IMR-90 (cell line): ENCODE results near the gene DMXL1. TPM values are rescaled to one million over a fixed set of nuclear protein-coding genes. Genes with fewer than 3 reads are reported as not detected.

Experiments used
- ATAC-seq: fragments of 200-7000 bp; cut with Tn5 transposase; 2 replicates; pipeline ENCODE4 v1.9.1; 2020; ENCODE audit warnings: low read depth, mild to moderate bottlenecking, moderate library complexity
- BruUV-seq: library from RNA; stranded (reverse); fragments of 400-500 nt; replicated peaks from 2 replicates; lab custom pipeline; 2021; lab: Mats Ljungman, UMichigan
- CTCF ChIA-PET: fragments of 300-600 bp; formaldehyde crosslinking; extraction: SDS; loops from one replicate; lab custom pipeline; 2021; ENCODE audit warnings: antibody characterized with exemption; lab: Yijun Ruan, JAX
- POLR2A ChIA-PET: fragments of 300-600 bp; sonication (Branson Sonifier 250); formaldehyde crosslinking; loops from one replicate; lab custom pipeline; 2022; ENCODE audit warnings: antibody characterized with exemption; ENCODE audit not compliant: unreplicated experiment; lab: Charles Lee
- DNase-seq: peaks from one replicate; pipeline ENCODE4 v3.0.0; 2013
- H2AFZ ChIP-seq: replicated peaks from 2 replicates; pipeline ENCODE3; 2013; ENCODE audit warnings: low read length, mild to moderate bottlenecking; ENCODE audit not compliant: poor library complexity
- H2AK5ac ChIP-seq: 2 replicates; pipeline ENCODE4 v1.6.1; 2013; ENCODE audit warnings: low read depth, low read length, inconsistent platforms
- H2AK9ac ChIP-seq: replicated peaks from 2 replicates; pipeline ENCODE3; 2013; ENCODE audit warnings: mild to moderate bottlenecking, low read depth, low read length, moderate library complexity; ENCODE audit not compliant: poor library complexity
- H2BK120ac ChIP-seq: 2 replicates; pipeline ENCODE4 v1.6.1; 2013; ENCODE audit warnings: low read depth, low read length, inconsistent platforms
- H2BK15ac ChIP-seq: 3 replicates; pipeline ENCODE4 v1.6.1; 2013; ENCODE audit warnings: low read depth, low read length, inconsistent platforms
- H2BK20ac ChIP-seq: 2 replicates; pipeline ENCODE4 v1.6.1; 2013; ENCODE audit warnings: low read depth, mild to moderate bottlenecking, inconsistent platforms, low read length, moderate library complexity
- H2BK5ac ChIP-seq: 2 replicates; pipeline ENCODE4 v1.6.1; 2013; ENCODE audit warnings: mild to moderate bottlenecking, low read depth, low read length, inconsistent platforms; ENCODE audit not compliant: poor library complexity, severe bottlenecking
- H3K14ac ChIP-seq: replicated peaks from 2 replicates; pipeline ENCODE4 v1.6.1; 2013; ENCODE audit warnings: low read depth, low read length, inconsistent platforms
- H3K18ac ChIP-seq: 2 replicates; pipeline ENCODE4 v1.6.1; 2013; ENCODE audit warnings: low read depth, low read length, control low read depth
- H3K23ac ChIP-seq: 2 replicates; pipeline ENCODE4 v1.6.1; 2013; ENCODE audit warnings: low read depth, low read length, inconsistent platforms
- H3K27ac ChIP-seq: 2 replicates; pipeline ENCODE4 v1.5.1; 2013; ENCODE audit warnings: mild to moderate bottlenecking, control low read depth, low read length; ENCODE audit not compliant: insufficient read depth
- H3K27me3 ChIP-seq: 2 replicates; pipeline ENCODE4 v1.6.1; 2013; ENCODE audit warnings: low read length; ENCODE audit not compliant: control insufficient read depth, insufficient read depth
- H3K36me3 ChIP-seq: 2 replicates; pipeline ENCODE4 v1.6.1; 2013; ENCODE audit warnings: low read length, mixed read lengths; ENCODE audit not compliant: control insufficient read depth, insufficient read depth
- H3K4ac ChIP-seq: 2 replicates; pipeline ENCODE4 v1.6.1; 2013; ENCODE audit warnings: low read depth, low read length, inconsistent platforms
- H3K4me1 ChIP-seq: 2 replicates; pipeline ENCODE4 v1.6.1; 2013; ENCODE audit warnings: low read length, mixed read lengths; ENCODE audit not compliant: control insufficient read depth, insufficient read depth
- H3K4me2 ChIP-seq: 2 replicates; pipeline ENCODE4 v1.6.1; 2013; ENCODE audit warnings: low read depth, mild to moderate bottlenecking, control low read depth, low read length, moderate library complexity
- H3K4me3 ChIP-seq: 2 replicates; pipeline ENCODE4 v1.5.1; 2013; ENCODE audit warnings: low read depth, mild to moderate bottlenecking, control low read depth, low read length, moderate library complexity; ENCODE audit not compliant: insufficient read depth
- H3K56ac ChIP-seq: 2 replicates; pipeline ENCODE4 v1.6.1; 2013; ENCODE audit warnings: low read length, inconsistent platforms; ENCODE audit not compliant: insufficient read depth; ENCODE audit errors: extremely low read depth
- H3K79me1 ChIP-seq, 2 experiments: 2 replicates each; pipeline ENCODE4 v1.6.1; 2013; ENCODE audit warnings: low read length in 2 of 2, inconsistent platforms in 1 of 2, low read depth in 1 of 2
- H3K9ac ChIP-seq: 2 replicates; pipeline ENCODE4 v1.6.1; 2013; ENCODE audit warnings: low read depth, low read length, control low read depth
- H3K9me1 ChIP-seq: 2 replicates; pipeline ENCODE4 v1.6.1; 2013; ENCODE audit warnings: low read length, inconsistent platforms; ENCODE audit not compliant: insufficient read depth
- H3K9me3 ChIP-seq: 2 replicates; pipeline ENCODE4 v1.6.1; 2013; ENCODE audit warnings: low read length; ENCODE audit not compliant: control insufficient read depth, insufficient read depth
- H4K20me1 ChIP-seq: 2 replicates; pipeline ENCODE4 v1.6.1; 2013; ENCODE audit warnings: low read length, inconsistent platforms; ENCODE audit not compliant: insufficient read depth
- H4K5ac ChIP-seq: 2 replicates; pipeline ENCODE4 v1.6.1; 2013; ENCODE audit warnings: mild to moderate bottlenecking, low read depth, low read length, control low read depth
- H4K8ac ChIP-seq, 2 experiments: 2 replicates each; pipeline ENCODE4 v1.6.1; 2013; ENCODE audit warnings: low read depth in 2 of 2, low read length in 2 of 2, control low read depth in 1 of 2, inconsistent platforms in 1 of 2
- H4K91ac ChIP-seq: 2 replicates; pipeline ENCODE4 v1.6.1; 2013; ENCODE audit warnings: low read depth, low read length, inconsistent platforms; ENCODE audit not compliant: insufficient read depth
- BHLHE40 ChIP-seq: fragments of 150-350 bp; IDR thresholded peaks from 2 replicates; pipeline ENCODE4 v1.6.1; 2016; ENCODE audit warnings: mild to moderate bottlenecking, low read depth, low read length
- CTCF ChIP-seq: conservative IDR thresholded peaks from 2 replicates; pipeline ENCODE4 v1.5.1; 2012; ENCODE audit warnings: mild to moderate bottlenecking, low read depth, low read length, improper control_type of control experiment
- MAFK ChIP-seq: IDR thresholded peaks from 2 replicates; pipeline ENCODE4 v1.6.1; 2012; ENCODE audit warnings: low read depth, low read length, improper control_type of control experiment
- MAZ ChIP-seq: IDR thresholded peaks from 2 replicates; pipeline ENCODE4 v1.6.1; 2012; ENCODE audit warnings: low read depth, mild to moderate bottlenecking, low read length, improper control_type of control experiment, moderate library complexity, borderline replicate concordance
- MXI1 ChIP-seq: IDR thresholded peaks from 2 replicates; pipeline ENCODE4 v1.6.1; 2012; ENCODE audit warnings: low read depth, mild to moderate bottlenecking, low read length, moderate library complexity, borderline replicate concordance
- RFX5 ChIP-seq: IDR thresholded peaks from 2 replicates; pipeline ENCODE4 v1.8.0; 2012; ENCODE audit warnings: low read depth, mild to moderate bottlenecking, low read length, moderate library complexity
- dilution Hi-C: fragments of 300-500 bp; cut with HindIII; formaldehyde crosslinking; loops from one replicate; pipeline ENCODE4 v1.14.3; 2018; ENCODE audit warnings: low sequenced_read_pairs; ENCODE audit not compliant: unreplicated experiment
- in situ Hi-C: fragments of 300-500 bp; cut with MboI; formaldehyde crosslinking; loops from 3 replicates; pipeline ENCODE4 v1.14.3; 2019; ENCODE audit warnings: low sequenced_read_pairs, inconsistent platforms, mixed read lengths
- intact Hi-C: fragments of 100-400 bp; cut with micrococcal nuclease; formaldehyde crosslinking; loops from 2 replicates; pipeline ENCODE4 v1.10.0; 2022
- polyA plus RNA-seq, 3 experiments: library from polyadenylated mRNA; depleted of rRNA; stranded (reverse); fragments of >200 nt; gene quantifications; 2 replicates each; pipeline ENCODE4 v1.2.3, GENCODE V29; 2012; ENCODE audit warnings: low replicate concordance in 1 of 3
- total RNA-seq: library from RNA; depleted of rRNA; stranded (reverse); fragments of >200 nt; gene quantifications from 2 replicates; pipeline ENCODE4 v1.2.3, GENCODE V29; 2012

The DMXL1 gene
- total and polyA plus RNA-seq, 2 of the 4 experiments (the other 2 are of a cell fraction): 8.1 to 21.5 TPM

- no peak for TF ChIP-seq RFX5
Measured at GRCh38 chr5:119238265-119239118, 167.6 kb downstream of the DMXL1 start (continued).

DNA sequence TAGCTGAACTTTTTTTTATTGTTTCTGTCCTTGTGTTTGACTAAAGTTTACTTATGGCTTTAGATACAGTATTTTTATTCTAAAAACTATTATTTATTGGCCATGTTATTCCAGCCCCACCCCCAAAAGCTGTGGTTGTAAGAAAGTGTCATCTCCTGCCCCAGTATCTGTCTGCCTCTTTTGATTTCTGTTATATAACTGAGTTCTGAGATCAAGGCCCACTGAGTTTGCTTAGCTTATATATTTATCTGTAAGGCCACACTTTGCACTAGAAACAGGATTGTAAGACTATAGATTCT is 168.2 kb downstream of the DMXL1 start:
- H3K4me2 ChIP-seq: no peak overlapping the region
- H3K9me1 ChIP-seq: no peaks in the 10 kb centered on the region
- H3K27me3 ChIP-seq: no peaks in the 10 kb centered on the region
- intact Hi-C loops (no loop called here), in situ Hi-C loops (no loop called here), dilution Hi-C loops (no loop called here)
- H3K9ac ChIP-seq: no peak overlapping the region
- no peak overlapping the region for H4K91ac ChIP-seq
- H2AK5ac ChIP-seq: no peak overlapping the region
- H2BK120ac ChIP-seq: no peak overlapping the region
- H3K4ac ChIP-seq: no peak overlapping the region
- no peak overlapping the region for H2BK20ac ChIP-seq
- no peak overlapping the region for H3K14ac ChIP-seq
- H4K5ac ChIP-seq: no peak overlapping the region
- H3K18ac ChIP-seq: no peak overlapping the region
- no peak overlapping the region for H3K56ac ChIP-seq
- H3K4me3 ChIP-seq: no peak overlapping the region
- no peak for ATAC-seq
- no peak overlapping the region for H3K27ac ChIP-seq
- CTCF ChIA-PET: no interaction called here
- DNase-seq: no peak
- TF ChIP-seq CTCF (no peak), MXI1 (no peak), MAFK (no peak), RFX5 (no peak), BHLHE40 (no peak), MAZ (no peak)
- H3K79me1 ChIP-seq: no peaks in the 10 kb centered on the region
- no peak overlapping the region for H2BK5ac ChIP-seq
- H3K9me3 ChIP-seq: no peaks in the 10 kb centered on the region
- no peak overlapping the region for H2AK9ac ChIP-seq
- H3K4me1 ChIP-seq: no peaks in the 10 kb centered on the region
- H2BK15ac ChIP-seq: no peak overlapping the region
- POLR2A ChIA-PET: no interaction called here
- H4K8ac ChIP-seq: no peak overlapping the region
- H2AFZ ChIP-seq: no peak overlapping the region
- no TSS peak for BruUV-seq
- no peaks in the 10 kb centered on the region for H4K20me1 ChIP-seq
- H3K23ac ChIP-seq: no peak overlapping the region
- no peaks in the 10 kb centered on the region for H3K36me3 ChIP-seq
